Measurements from ENCODE around the gene EFNA1.

Gene EFNA1

GRCh38 chr1:155123801-155124200, 3.9 kb upstream of the EFNA1 start:
- Histone ChIP-seq H3K36me3 (ENCODE audit: insufficient read depth, low read length) (no peaks in the 10 kb centered on the region), H3K4me2 (ENCODE audit: low read depth, low read length, poor library complexity, severe bottlenecking) (no peak overlapping the region), H3K9ac (ENCODE audit: low read depth, low read length, poor library complexity, severe bottlenecking) (no peak overlapping the region)

GRCh38 chr1:155124503-155125463, 2.9 kb upstream of the EFNA1 start:
- Histone ChIP-seq H3K9me3 (ENCODE audit: insufficient read depth, low read depth, low read length) (no peaks in the 10 kb centered on the region), H3F3A (ENCODE audit: low read depth) (no peaks in the 10 kb centered on the region), H3K9ac (ENCODE audit: low read depth, low read length, poor library complexity, severe bottlenecking) (no peak overlapping the region), H3K4me3 (ENCODE audit: low read length, poor library complexity, severe bottlenecking) (no peak overlapping the region), H2AFZ (ENCODE audit: low read length) (no peak overlapping the region), H4K20me1 (ENCODE audit: insufficient read depth, low read length, poor library complexity, severe bottlenecking) (no peaks in the 10 kb centered on the region), H3K4me2 (ENCODE audit: low read depth, low read length, poor library complexity, severe bottlenecking) (no peak overlapping the region), H3K79me2 (ENCODE audit: insufficient read depth, low read length) (no peaks in the 10 kb centered on the region), H3K4me1 (ENCODE audit: insufficient read depth, low read length, poor library complexity, severe bottlenecking) (peaks cover 25% of the 10 kb centered on the region), H3K36me3 (ENCODE audit: insufficient read depth, low read length) (no peaks in the 10 kb centered on the region), H3K27me3 (ENCODE audit: insufficient read depth, low read length, poor library complexity, severe bottlenecking) (peaks cover 19% of the 10 kb centered on the region), H3K9me2 (replicated peaks; ENCODE audit: low read depth, low read length) (no peaks in the 10 kb centered on the region)
- TF ChIP-seq CTCF (conservative IDR thresholded peaks at IDR 0.05; ENCODE audit: low read length) (no peak), EZH2phosphoT487 (IDR thresholded peaks at IDR 0.05; ENCODE audit: borderline replicate concordance) (no peak)

More at GRCh38 chr1:155123801-155124200, 3.9 kb upstream of the EFNA1 start:
- Histone ChIP-seq H3K9me3 (ENCODE audit: insufficient read depth, low read depth, low read length) (no peaks in the 10 kb centered on the region), H3K9me2 (replicated peaks; ENCODE audit: low read depth, low read length) (no peaks in the 10 kb centered on the region), H2AFZ (ENCODE audit: low read length) (no peak overlapping the region), H3K27me3 (ENCODE audit: insufficient read depth, low read length, poor library complexity, severe bottlenecking) (peaks cover 19% of the 10 kb centered on the region), H3F3A (ENCODE audit: low read depth) (no peaks in the 10 kb centered on the region), H4K20me1 (ENCODE audit: insufficient read depth, low read length, poor library complexity, severe bottlenecking) (no peaks in the 10 kb centered on the region), H3K4me1 (ENCODE audit: insufficient read depth, low read length, poor library complexity, severe bottlenecking) (peaks cover 20% of the 10 kb centered on the region), H3K79me2 (ENCODE audit: insufficient read depth, low read length) (no peaks in the 10 kb centered on the region), H3K4me3 (ENCODE audit: low read length, poor library complexity, severe bottlenecking) (no peak overlapping the region)
- no peak for TF ChIP-seq EZH2phosphoT487 (IDR thresholded peaks at IDR 0.05; ENCODE audit: borderline replicate concordance)
- no peak for TF ChIP-seq CTCF (conservative IDR thresholded peaks at IDR 0.05; ENCODE audit: low read length)

GRCh38 chr1:155125511-155125945, 2.1 kb upstream of the EFNA1 start:
- H3K9ac ChIP-seq (ENCODE audit: low read depth, low read length, poor library complexity, severe bottlenecking): no peak overlapping the region
- no peaks in the 10 kb centered on the region for H4K20me1 ChIP-seq (ENCODE audit: insufficient read depth, low read length, poor library complexity, severe bottlenecking)
- H3F3A ChIP-seq (ENCODE audit: low read depth): no peaks in the 10 kb centered on the region
- H3K4me1 ChIP-seq (ENCODE audit: insufficient read depth, low read length, poor library complexity, severe bottlenecking): peaks cover 25% of the 10 kb centered on the region
- H3K4me3 ChIP-seq (ENCODE audit: low read length, poor library complexity, severe bottlenecking): no peak overlapping the region
- H2AFZ ChIP-seq (ENCODE audit: low read length): no peak overlapping the region
- no peaks in the 10 kb centered on the region for H3K9me2 ChIP-seq (replicated peaks; ENCODE audit: low read depth, low read length)
- H3K9me3 ChIP-seq (ENCODE audit: insufficient read depth, low read depth, low read length): no peaks in the 10 kb centered on the region
- H3K79me2 ChIP-seq (ENCODE audit: insufficient read depth, low read length): no peaks in the 10 kb centered on the region
- H3K27me3 ChIP-seq (ENCODE audit: insufficient read depth, low read length, poor library complexity, severe bottlenecking): peaks cover 19% of the 10 kb centered on the region
- TF ChIP-seq CTCF (conservative IDR thresholded peaks at IDR 0.05; ENCODE audit: low read length) (no peak), EZH2phosphoT487 (IDR thresholded peaks at IDR 0.05; ENCODE audit: borderline replicate concordance) (no peak)
- H3K36me3 ChIP-seq (ENCODE audit: insufficient read depth, low read length): no peaks in the 10 kb centered on the region
- H3K4me2 ChIP-seq (ENCODE audit: low read depth, low read length, poor library complexity, severe bottlenecking): no peak overlapping the region
